Measurements from ENCODE around the gene SAMM50.

SAMM50 gene

DNA sequence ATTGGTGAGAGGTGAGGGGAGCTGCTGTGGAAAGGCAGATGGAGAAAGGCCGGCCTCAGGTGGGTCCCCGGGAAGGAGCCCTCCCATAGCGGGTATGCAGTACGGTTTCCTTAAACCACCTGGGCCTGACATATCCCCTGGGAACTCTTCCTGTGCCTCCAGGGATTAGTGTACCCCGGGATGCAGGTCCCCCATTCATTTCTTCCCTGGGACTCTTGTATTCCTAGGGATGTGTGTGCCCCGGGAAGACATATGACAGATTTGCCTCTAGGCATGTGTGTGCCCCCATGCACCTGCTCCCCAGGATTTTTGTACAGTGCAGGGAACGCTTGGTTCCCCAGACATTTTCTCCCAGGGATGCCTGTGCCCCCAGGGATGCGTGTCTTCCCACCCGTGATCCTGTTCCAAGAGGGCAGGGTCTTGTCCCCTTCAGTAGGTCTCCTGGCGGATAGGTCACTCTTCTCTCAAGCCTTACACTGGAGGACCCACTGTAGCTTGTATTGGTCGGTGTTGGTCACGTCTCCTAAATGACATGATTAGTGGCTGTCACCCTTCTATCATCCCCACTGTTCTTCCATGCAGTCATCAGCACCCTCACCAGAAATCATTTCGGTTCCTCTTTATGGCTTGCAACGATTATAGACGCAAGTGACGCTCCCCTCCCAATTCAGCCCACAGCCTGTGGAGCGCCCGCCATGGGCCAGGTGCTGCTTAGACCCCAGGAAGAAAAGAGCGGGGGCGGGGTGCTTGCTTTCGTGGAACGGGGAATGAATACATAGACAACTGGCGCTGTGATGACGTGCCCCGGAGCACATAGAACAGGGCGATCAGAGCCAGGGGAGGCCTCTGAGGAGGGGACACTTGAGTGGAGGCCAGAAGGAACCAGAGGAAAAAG is 70.2 kb downstream of the SAMM50 start:
- no peak overlapping the region for H2BK5ac ChIP-seq (ENCODE audit: low read length)
- H2AFZ ChIP-seq (ENCODE audit: low read length): no peak overlapping the region
- H3K4ac ChIP-seq (ENCODE audit: low read length): no peak overlapping the region
- peaks cover 0 to 5% of the 10 kb centered on the region in 2 donors for H3K4me1 ChIP-seq (ENCODE audit: control insufficient read depth in 2 of 2, insufficient read depth in 1 of 2, low read depth in 1 of 2, low read length in 2 of 2)
- no peak overlapping the region for H3K18ac ChIP-seq (ENCODE audit: low read length)
- H2BK15ac ChIP-seq (ENCODE audit: low read length): peak overlapping the region; percentile 58
- H4K91ac ChIP-seq (ENCODE audit: low read depth, low read length, poor library complexity): no peak overlapping the region
- H3K4me2 ChIP-seq (ENCODE audit: insufficient read depth, low read length, poor library complexity, severe bottlenecking): no peak overlapping the region
- H3K27ac ChIP-seq (replicated peaks; ENCODE audit: low read length): no peak overlapping the region
- no peaks in the 10 kb centered on the region for H3K36me3 ChIP-seq (replicated peaks in 1 of 2; ENCODE audit: control insufficient read depth in 2 of 2, insufficient read depth in 2 of 2, low read length in 2 of 2)
- H2BK12ac ChIP-seq (ENCODE audit: low read length): no peak overlapping the region
- H2BK120ac ChIP-seq (ENCODE audit: low read depth, low read length): no peak overlapping the region
- peaks cover 0 to 16% (median 0%) of the 10 kb centered on the region in 3 experiments for H3K27me3 ChIP-seq (ENCODE audit: control insufficient read depth in 3 of 3, insufficient read depth in 3 of 3, low read depth in 1 of 3, low read length in 3 of 3)
- H3K9ac ChIP-seq (ENCODE audit: low read depth, low read length, poor library complexity): no peak overlapping the region
- peaks cover 2% of the 10 kb centered on the region for H3K79me1 ChIP-seq (ENCODE audit: low read depth, low read length)
- H3K9me3 ChIP-seq (replicated peaks in 1 of 2; ENCODE audit: control insufficient read depth in 2 of 2, insufficient read depth in 1 of 2, low read depth in 1 of 2, low read length in 2 of 2): peaks cover 0 to 2% of the 10 kb centered on the region in 2 donors
- no CpG with 5 or more reads among the region's 26 CpGs for WGBS, 2 donors (ENCODE audit: extremely low coverage in 2 of 2, insufficient read length in 2 of 2, insufficient replicate concordance in 1 of 2)
- peak overlapping the region; percentile 32 for H2AK5ac ChIP-seq (ENCODE audit: low read depth, low read length)
- H3K14ac ChIP-seq (ENCODE audit: low read length): no peak overlapping the region
- no peak overlapping the region for H3K4me3 ChIP-seq (ENCODE audit: low read length in 2 of 2)
- no peak for DNase-seq (ENCODE audit: low spot score)
- no peak overlapping the region for H3K23ac ChIP-seq (ENCODE audit: low read depth, low read length, poor library complexity)
- peak overlapping the region; percentile 17 for H4K8ac ChIP-seq (ENCODE audit: low read depth, low read length)

GRCh38 chr22:44026066-44026629 is 70.9 kb downstream of the SAMM50 start:
- Histone ChIP-seq H3K36me3 (replicated peaks in 1 of 2; ENCODE audit: control insufficient read depth in 2 of 2, insufficient read depth in 2 of 2, low read length in 2 of 2) (no peaks in the 10 kb centered on the region), H3K4me3 (ENCODE audit: low read length in 2 of 2) (no peak overlapping the region), H3K79me1 (ENCODE audit: low read depth, low read length) (peaks cover 2% of the 10 kb centered on the region), H3K23ac (ENCODE audit: low read depth, low read length, poor library complexity) (no peak overlapping the region), H3K9me3 (replicated peaks in 1 of 2; ENCODE audit: control insufficient read depth in 2 of 2, insufficient read depth in 1 of 2, low read depth in 1 of 2, low read length in 2 of 2) (peaks cover 0 to 2% of the 10 kb centered on the region in 2 donors), H2BK5ac (ENCODE audit: low read length) (no peak overlapping the region), H4K8ac (ENCODE audit: low read depth, low read length) (no peak overlapping the region), H3K4ac (ENCODE audit: low read length) (no peak overlapping the region), H2BK15ac (ENCODE audit: low read length) (no peak overlapping the region), H2BK12ac (ENCODE audit: low read length) (no peak overlapping the region), H3K4me2 (ENCODE audit: insufficient read depth, low read length, poor library complexity, severe bottlenecking) (no peak overlapping the region), H2BK120ac (ENCODE audit: low read depth, low read length) (no peak overlapping the region), H3K27ac (replicated peaks; ENCODE audit: low read length) (no peak overlapping the region), H3K4me1 (ENCODE audit: control insufficient read depth in 2 of 2, insufficient read depth in 1 of 2, low read depth in 1 of 2, low read length in 2 of 2) (peaks cover 0 to 5% of the 10 kb centered on the region in 2 donors), H4K91ac (ENCODE audit: low read depth, low read length, poor library complexity) (no peak overlapping the region), H3K27me3 (ENCODE audit: control insufficient read depth in 3 of 3, insufficient read depth in 3 of 3, low read depth in 1 of 3, low read length in 3 of 3) (peaks cover 0 to 16% (median 0%) of the 10 kb centered on the region in 3 experiments), H3K14ac (ENCODE audit: low read length) (no peak overlapping the region), H2AK5ac (ENCODE audit: low read depth, low read length) (peak overlapping the region; percentile 18), H2AFZ (ENCODE audit: low read length) (peak overlapping the region; percentile 50), H3K18ac (ENCODE audit: low read length) (no peak overlapping the region), H3K9ac (ENCODE audit: low read depth, low read length, poor library complexity) (no peak overlapping the region)
- DNase-seq (ENCODE audit: low spot score): no peak
- WGBS, 2 donors (ENCODE audit: extremely low coverage in 2 of 2, insufficient read length in 2 of 2, insufficient replicate concordance in 1 of 2): no CpG with 5 or more reads among the region's 17 CpGs

- Histone ChIP-seq H4K91ac (ENCODE audit: low read depth, low read length, poor library complexity) (no peak overlapping the region), H3K4me2 (ENCODE audit: insufficient read depth, low read length, poor library complexity, severe bottlenecking) (no peak overlapping the region), H3K27me3 (ENCODE audit: control insufficient read depth in 3 of 3, insufficient read depth in 3 of 3, low read depth in 1 of 3, low read length in 3 of 3) (peaks cover 0 to 16% (median 0%) of the 10 kb centered on the region in 3 experiments), H3K23ac (ENCODE audit: low read depth, low read length, poor library complexity) (no peak overlapping the region), H2BK120ac (ENCODE audit: low read depth, low read length) (no peak overlapping the region), H3K4me3 (ENCODE audit: low read length in 2 of 2) (no peak overlapping the region), H2AFZ (ENCODE audit: low read length) (peak overlapping the region; percentile 50), H3K79me1 (ENCODE audit: low read depth, low read length) (peaks cover 2% of the 10 kb centered on the region), H2BK15ac (ENCODE audit: low read length) (no peak overlapping the region), H2BK12ac (ENCODE audit: low read length) (no peak overlapping the region), H2AK5ac (ENCODE audit: low read depth, low read length) (peak overlapping the region; percentile 19), H3K4ac (ENCODE audit: low read length) (no peak overlapping the region), H3K4me1 (ENCODE audit: control insufficient read depth in 2 of 2, insufficient read depth in 1 of 2, low read depth in 1 of 2, low read length in 2 of 2) (peaks cover 0 to 5% of the 10 kb centered on the region in 2 donors), H3K27ac (replicated peaks; ENCODE audit: low read length) (no peak overlapping the region), H3K9ac (ENCODE audit: low read depth, low read length, poor library complexity) (peak overlapping the region; percentile 0), H3K9me3 (replicated peaks in 1 of 2; ENCODE audit: control insufficient read depth in 2 of 2, insufficient read depth in 1 of 2, low read depth in 1 of 2, low read length in 2 of 2) (peaks cover 0 to 2% of the 10 kb centered on the region in 2 donors), H3K36me3 (replicated peaks in 1 of 2; ENCODE audit: control insufficient read depth in 2 of 2, insufficient read depth in 2 of 2, low read length in 2 of 2) (no peaks in the 10 kb centered on the region), H2BK5ac (ENCODE audit: low read length) (no peak overlapping the region), H3K18ac (ENCODE audit: low read length) (peak overlapping the region; percentile 24), H3K14ac (ENCODE audit: low read length) (no peak overlapping the region), H4K8ac (ENCODE audit: low read depth, low read length) (peak overlapping the region; percentile 92)
- no peak for DNase-seq (ENCODE audit: low spot score)
- WGBS, 2 donors (ENCODE audit: extremely low coverage in 2 of 2, insufficient read length in 2 of 2, insufficient replicate concordance in 1 of 2): no CpG with 5 or more reads among the region's 28 CpGs
Measured at GRCh38 chr22:44026630-44027511, 71.6 kb downstream of the SAMM50 start.
